Keratinocyte (primary cell): ENCODE results near the gene APH1A.

Experiments
- CTCF ChIP-seq, 3 experiments: IDR thresholded peaks in 1 of 3; conservative IDR thresholded peaks in 1 of 3; optimal IDR thresholded peaks in 1 of 3; 2 replicates in 2 of 3; 3 replicates in 1 of 3; pipeline versions ENCODE3 to v1.5.1; 2011; ENCODE audit warnings: low read length in 3 of 3, mild to moderate bottlenecking in 3 of 3, moderate library complexity in 2 of 3, control low read depth in 1 of 3, inconsistent platforms in 1 of 3; ENCODE audit not compliant: insufficient read depth in 2 of 3; ENCODE audit errors: extremely low read depth in 1 of 3
- EZH2 ChIP-seq: IDR thresholded peaks from one replicate; pipeline ENCODE4 v1.6.1; 2012; ENCODE audit warnings: inconsistent platforms, mild to moderate bottlenecking, low read length, moderate library complexity

DNA sequence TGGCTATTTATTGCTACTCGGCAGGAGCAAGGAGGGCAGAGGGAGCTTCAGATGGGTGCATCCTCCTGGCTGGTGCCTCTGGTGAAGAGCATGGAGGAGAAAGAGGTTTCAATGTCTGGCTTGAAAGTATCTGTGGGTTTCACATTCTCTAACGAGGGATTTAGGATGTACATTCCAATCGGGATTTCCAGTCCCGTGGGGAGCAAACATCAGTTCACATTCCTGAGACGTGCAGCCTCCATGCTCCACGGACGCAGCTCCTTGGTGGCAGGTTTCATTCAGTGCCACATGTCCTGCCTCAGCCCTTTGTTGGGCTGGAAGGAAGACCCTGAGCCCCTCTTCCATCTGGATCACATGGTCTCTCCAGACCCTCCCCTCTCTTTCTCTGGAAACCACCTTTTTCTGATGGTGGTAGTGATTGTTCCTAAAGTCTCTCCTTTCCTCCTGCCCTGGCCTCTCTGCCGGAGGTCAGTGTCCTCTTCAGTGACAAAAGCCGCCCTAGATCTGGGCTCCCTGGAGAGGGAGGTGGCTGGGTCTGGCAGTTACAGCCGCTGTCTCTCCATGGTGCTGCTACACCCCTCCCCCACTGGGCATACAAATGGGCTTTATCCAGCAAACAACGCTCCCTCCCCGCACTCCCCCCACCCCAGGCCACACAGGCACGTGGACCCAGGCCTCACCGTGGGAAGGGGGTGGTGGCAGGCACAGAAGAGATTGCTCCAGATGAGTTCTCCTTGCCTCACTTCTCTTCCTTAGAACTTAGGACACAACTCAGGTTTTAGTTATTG, 12.1 kb downstream of the APH1A start:
- TF ChIP-seq EZH2 (no peak), CTCF (optimal IDR thresholded peaks at IDR 0.05 in 1 of 3, IDR thresholded peaks at IDR 0.05 in 1 of 3, conservative IDR thresholded peaks at IDR 0.05 in 1 of 3; ENCODE audit: extremely low read depth in 1 of 3, insufficient read depth in 2 of 3, low read length in 3 of 3) (no peak)
